SK-N-MC (cell line): Measurements from ENCODE around the gene MCCC2.
"Not testable (repeated sequence)": the region's sequence is repeated elsewhere in the genome, so short reads cannot be mapped to it uniquely, and the experiment has no call there.

ENCODE experiments used
- DNase-seq: peaks from one replicate; pipeline ENCODE4 v3.0.0-alpha.2; 2011; ENCODE audit warnings: low read depth, low spot score
- H3K27ac ChIP-seq: fragments of 200-600 bp; sonication (generic); 2 replicates; pipeline ENCODE4 v1.5.1; 2016; ENCODE audit warnings: mixed run types
- H3K36me3 ChIP-seq: fragments of 200-600 bp; sonication (generic); 2 replicates; pipeline ENCODE4 v1.6.1; 2017; ENCODE audit warnings: antibody characterized with exemption, low read length, mixed read lengths; ENCODE audit not compliant: insufficient read depth
- H3K4me3 ChIP-seq: fragments of 200-600 bp; sonication (generic); 2 replicates; pipeline ENCODE4 v1.5.1; 2016
- H3K9ac ChIP-seq: fragments of 200-600 bp; sonication (generic); 2 replicates; pipeline ENCODE4 v1.8.0; 2017; ENCODE audit warnings: mixed run types, mixed read lengths; ENCODE audit not compliant: insufficient read length
- H3K9me3 ChIP-seq: fragments of 200-600 bp; sonication (generic); 2 replicates; pipeline ENCODE4 v1.6.1; 2017; ENCODE audit warnings: low read depth, mild to moderate bottlenecking, antibody characterized with exemption, low read length, moderate library complexity, mixed read lengths
- EZH2 ChIP-seq: fragments of 200-600 bp; sonication (generic); IDR thresholded peaks from one replicate; pipeline ENCODE4 v1.6.1; 2017; ENCODE audit warnings: antibody characterized with exemption
- FOXP2 ChIP-seq: optimal IDR thresholded peaks from 2 replicates; pipeline ENCODE3; 2011; ENCODE audit warnings: mild to moderate bottlenecking, moderate library complexity; ENCODE audit not compliant: insufficient read depth; ENCODE audit errors: extremely low read length, control extremely low read depth
- POLR2AphosphoS5 ChIP-seq: IDR thresholded peaks from 2 replicates; pipeline ENCODE4 v1.6.1; 2012; ENCODE audit warnings: mild to moderate bottlenecking, low read depth, low read length, borderline replicate concordance

The MCCC2 gene

DNA sequence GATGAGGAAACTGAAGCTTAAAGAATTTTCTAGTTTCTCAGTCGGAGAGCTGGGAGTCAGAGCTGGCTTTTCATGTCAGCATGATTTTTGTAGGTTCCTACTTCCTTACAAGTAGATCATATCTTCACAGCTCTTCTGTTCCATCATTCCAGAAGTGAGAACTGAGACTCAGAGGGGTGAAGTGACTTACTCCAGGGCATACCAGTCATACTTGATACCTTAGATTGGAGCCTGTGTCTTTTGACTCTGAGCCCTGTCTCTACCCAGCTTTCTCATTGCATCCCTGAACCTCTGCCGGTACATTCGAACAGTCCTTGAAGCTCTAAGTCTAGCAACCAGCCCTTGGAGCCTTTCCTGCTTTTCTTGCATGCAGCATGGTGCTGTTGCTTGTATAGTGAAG, 53.3 kb downstream of the MCCC2 start:
- no peaks in the 10 kb centered on the region for H3K9me3 ChIP-seq
- TF ChIP-seq EZH2 (no peak), FOXP2 (no peak), POLR2AphosphoS5 (no peak)
- no peak overlapping the region for H3K4me3 ChIP-seq
- H3K36me3 ChIP-seq = peaks cover 19% of the 10 kb centered on the region
- no peak overlapping the region for H3K27ac ChIP-seq
- DNase-seq = no peak
- H3K9ac ChIP-seq = no peak overlapping the region

DNA sequence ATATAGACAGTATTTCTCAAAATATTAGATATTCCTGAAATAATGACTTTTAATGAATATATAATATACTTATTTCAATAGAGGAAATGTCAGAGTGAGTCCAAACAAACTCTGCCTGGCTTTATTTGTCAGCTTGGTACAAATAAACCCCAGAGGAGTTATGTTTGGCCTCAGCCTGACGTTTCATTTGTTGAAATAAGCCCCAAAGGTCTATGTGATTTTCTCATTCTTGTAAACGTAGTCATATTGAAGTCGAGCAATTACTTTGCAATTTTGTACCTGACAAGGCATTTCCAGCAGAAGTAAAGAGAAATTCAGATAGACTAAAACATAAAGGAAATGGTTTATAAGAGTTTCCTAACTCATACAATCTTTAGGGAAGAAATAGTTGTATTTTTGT, 57.9 kb downstream of the MCCC2 start:
- TF ChIP-seq EZH2 = no peak
- TF ChIP-seq POLR2AphosphoS5 = no peak
- TF ChIP-seq FOXP2 = no peak
- Histone ChIP-seq H3K9ac (peak overlapping the region; percentile 23), H3K9me3 (no peaks in the 10 kb centered on the region), H3K36me3 (no peaks in the 10 kb centered on the region; the same call in 1 of the 2 replicates), H3K4me3 (no peak overlapping the region), H3K27ac (peak overlapping the region; percentile 23; the same call in 1 of the 2 replicates)
- no peak for DNase-seq

DNA sequence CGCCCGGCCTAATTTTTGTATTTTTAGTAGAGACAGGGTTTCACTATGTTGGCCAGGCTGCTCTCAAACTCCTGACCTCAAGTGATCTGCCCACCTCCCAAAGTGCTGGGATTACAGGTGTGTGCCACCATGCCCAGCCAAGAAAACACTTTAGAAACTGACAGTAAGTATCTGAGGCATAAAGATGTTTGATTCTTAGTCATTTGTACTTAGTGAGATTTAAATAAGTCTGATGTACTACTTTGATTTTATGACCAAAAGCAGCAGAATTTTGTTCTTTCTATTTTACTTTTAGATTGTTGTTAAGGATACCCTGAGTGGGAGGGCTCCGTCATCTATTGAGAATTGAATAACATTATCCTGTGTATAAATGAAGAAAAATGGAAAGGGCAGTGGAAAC, 63.8 kb downstream of the MCCC2 start:
- H3K4me3 ChIP-seq, H3K9ac ChIP-seq, H3K9me3 ChIP-seq, DNase-seq, H3K36me3 ChIP-seq: not testable (repeated sequence)
- H3K27ac ChIP-seq = peak overlapping the region; percentile 33; the same call in 1 of the 2 replicates

DNA sequence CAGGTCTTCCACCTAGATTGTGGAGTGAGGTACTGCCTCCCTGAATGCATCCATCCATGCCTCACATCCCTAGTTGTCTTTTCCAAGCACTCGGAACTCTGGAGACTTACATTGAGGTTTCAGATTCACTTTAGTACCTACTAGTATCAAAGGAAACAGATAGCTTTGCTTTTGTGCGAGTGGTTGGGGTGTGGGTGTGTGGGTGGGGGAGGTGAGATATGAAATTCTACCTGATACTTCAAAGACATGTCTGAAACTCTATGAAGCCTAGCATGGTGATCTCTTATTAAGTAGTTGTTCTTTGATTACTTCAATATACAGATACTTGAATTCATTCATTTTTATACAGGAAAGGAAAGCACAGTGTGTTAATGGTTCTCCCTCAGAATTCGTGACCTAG, 64.4 kb downstream of the MCCC2 start:
- no peak for DNase-seq
- Histone ChIP-seq H3K36me3 (no peaks in the 10 kb centered on the region; the same call in 1 of the 2 replicates), H3K9ac (no peak overlapping the region), H3K4me3 (no peak overlapping the region), H3K27ac (0 out of 2 replicates have a peak overlapping the region, but pooled peaks have one; percentile 33), H3K9me3 (no peaks in the 10 kb centered on the region)
- TF ChIP-seq POLR2AphosphoS5 (no peak), FOXP2 (no peak), EZH2 (no peak)

DNA sequence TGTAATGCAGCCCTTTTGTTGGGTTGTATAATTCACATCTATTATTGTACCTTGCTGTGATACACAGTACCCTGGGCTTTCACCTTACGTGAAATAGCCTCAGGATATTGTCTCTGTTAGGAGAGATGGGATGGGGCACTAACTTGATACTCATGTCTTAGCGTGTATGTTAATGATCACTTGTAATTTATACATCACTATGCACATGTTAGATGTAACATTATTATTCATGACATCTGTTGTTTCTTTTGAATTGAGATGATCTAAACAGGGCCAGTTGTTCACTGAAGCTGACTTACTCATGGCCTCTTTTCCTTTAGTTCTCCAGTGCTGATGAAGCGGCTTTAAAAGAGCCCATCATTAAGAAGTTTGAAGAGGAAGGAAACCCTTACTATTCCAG, 65.2 kb downstream of the MCCC2 start:
- Histone ChIP-seq H3K9ac (no peak overlapping the region), H3K27ac (peak overlapping the region; percentile 81), H3K4me3 (no peak overlapping the region), H3K9me3 (no peaks in the 10 kb centered on the region), H3K36me3 (0 out of 2 replicates have a peak, but pooled peaks cover 3% of the 10 kb centered on the region)
- TF ChIP-seq POLR2AphosphoS5 (no peak), EZH2 (no peak), FOXP2 (no peak)
- no peak for DNase-seq

DNA sequence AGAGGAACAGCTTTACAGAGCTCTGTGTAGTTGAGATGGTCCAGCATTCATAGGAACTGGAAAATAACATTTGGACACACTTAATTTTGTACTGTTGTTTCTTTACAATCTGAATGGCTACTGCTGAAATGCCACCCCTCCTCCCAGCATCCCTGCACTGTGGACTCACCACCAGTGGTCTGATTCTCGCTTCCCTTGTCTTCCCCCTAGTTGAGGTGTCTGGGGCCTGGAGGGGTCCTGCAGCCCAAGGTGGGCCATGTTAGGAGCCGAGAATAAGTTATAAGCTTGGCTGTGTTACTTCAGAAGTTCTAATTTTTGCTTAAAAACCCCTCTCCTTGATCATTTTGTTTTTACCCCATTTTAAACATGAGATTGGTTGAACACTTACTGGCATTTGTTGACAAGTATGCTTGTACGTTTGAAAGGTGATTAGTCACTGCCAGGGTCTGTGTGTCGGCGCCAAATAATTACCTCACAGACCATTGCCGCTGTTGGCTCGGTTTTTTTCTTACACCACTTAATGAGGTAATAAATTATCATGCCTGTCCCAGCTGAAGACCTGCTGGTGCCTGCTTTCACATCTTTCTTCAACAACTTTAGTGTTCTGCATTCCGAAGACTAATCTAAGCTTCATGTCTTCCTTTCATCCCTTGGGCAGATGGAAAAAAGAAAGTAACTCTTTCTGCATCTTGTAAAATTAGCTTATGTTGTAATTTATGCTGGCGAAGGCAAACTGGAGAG, 65.8 kb downstream of the MCCC2 start:
- H3K36me3 ChIP-seq = 0 out of 2 replicates have a peak, but pooled peaks cover 3% of the 10 kb centered on the region

DNA sequence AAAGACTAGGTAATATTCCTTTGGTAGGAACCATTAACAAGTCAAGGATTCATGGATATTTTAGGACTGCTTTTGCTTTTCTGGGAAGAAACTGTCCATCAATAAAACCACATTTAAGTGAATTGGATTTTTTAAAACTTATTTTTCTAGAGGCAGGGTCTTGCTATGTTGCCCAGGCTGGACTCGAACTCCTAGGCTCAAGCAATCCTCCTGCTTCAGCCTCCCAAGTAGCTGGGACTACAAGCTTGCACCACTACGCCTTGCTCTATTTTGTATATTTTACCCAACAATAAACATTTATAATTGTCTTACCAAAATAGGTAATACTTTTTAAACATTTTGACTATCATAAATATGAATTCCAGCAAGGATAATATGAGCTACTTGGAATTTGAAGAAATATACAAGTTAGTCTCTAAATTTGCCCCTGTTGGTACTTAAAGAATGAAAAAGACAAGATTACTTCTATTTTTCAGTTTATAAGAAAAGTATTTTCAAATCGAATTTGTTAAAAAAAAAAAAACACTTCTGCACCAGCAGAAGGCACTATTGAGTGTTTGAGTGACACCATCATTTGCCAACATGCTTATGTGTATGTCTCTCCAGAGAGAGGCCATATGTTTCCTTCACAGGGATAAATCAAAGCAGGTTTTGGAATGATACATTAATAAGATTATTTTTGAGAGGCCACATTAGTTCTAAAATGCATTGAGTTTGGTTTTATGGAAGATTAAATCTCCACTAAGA, 71.9 kb downstream of the MCCC2 start:
- Histone ChIP-seq H3K4me3 (no peak overlapping the region), H3K9ac (no peak overlapping the region), H3K9me3 (no peaks in the 10 kb centered on the region), H3K27ac (no peak overlapping the region), H3K36me3 (0 out of 2 replicates have a peak, but pooled peaks cover 3% of the 10 kb centered on the region)
- DNase-seq = no peak
- TF ChIP-seq POLR2AphosphoS5 (no peak), EZH2 (no peak), FOXP2 (no peak)

More for the DNA sequence above, 65.8 kb downstream of the MCCC2 start:
- Histone ChIP-seq H3K9me3 (no peaks in the 10 kb centered on the region), H3K9ac (peak overlapping the region; percentile 33), H3K4me3 (peak overlapping the region; percentile 38; the same call in 1 of the 2 replicates), H3K27ac (peak overlapping the region; percentile 81)
- TF ChIP-seq FOXP2 (no peak), POLR2AphosphoS5 (no peak), EZH2 (no peak)
- DNase-seq = peak; percentile 18

DNA sequence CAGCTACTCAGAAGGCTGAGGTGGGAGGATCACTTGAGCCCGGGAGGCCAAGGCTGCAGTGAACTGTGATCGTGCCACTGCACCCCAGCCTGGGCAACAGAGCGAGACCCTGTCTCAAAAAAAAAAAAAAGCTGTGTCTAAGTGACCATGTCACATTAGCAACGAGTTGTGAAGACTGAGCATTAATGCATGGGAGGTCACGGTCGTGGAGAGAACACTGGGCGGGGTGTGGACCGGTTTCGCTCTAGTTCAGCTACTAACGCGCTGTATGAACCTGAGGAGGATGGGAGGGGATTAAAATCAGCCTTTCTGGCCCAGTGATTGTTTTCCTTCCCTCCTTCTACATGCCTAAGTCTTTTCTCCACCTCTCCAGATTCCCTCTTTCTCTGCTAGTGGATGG, 75.2 kb downstream of the MCCC2 start:
- no peaks in the 10 kb centered on the region for H3K9me3 ChIP-seq
- no peak overlapping the region for H3K9ac ChIP-seq
- no peak overlapping the region for H3K27ac ChIP-seq
- no peak for DNase-seq
- no peaks in the 10 kb centered on the region for H3K36me3 ChIP-seq
- H3K4me3 ChIP-seq = no peak overlapping the region
- no peak for TF ChIP-seq FOXP2
- no peak for TF ChIP-seq EZH2
- TF ChIP-seq POLR2AphosphoS5 = no peak

DNA sequence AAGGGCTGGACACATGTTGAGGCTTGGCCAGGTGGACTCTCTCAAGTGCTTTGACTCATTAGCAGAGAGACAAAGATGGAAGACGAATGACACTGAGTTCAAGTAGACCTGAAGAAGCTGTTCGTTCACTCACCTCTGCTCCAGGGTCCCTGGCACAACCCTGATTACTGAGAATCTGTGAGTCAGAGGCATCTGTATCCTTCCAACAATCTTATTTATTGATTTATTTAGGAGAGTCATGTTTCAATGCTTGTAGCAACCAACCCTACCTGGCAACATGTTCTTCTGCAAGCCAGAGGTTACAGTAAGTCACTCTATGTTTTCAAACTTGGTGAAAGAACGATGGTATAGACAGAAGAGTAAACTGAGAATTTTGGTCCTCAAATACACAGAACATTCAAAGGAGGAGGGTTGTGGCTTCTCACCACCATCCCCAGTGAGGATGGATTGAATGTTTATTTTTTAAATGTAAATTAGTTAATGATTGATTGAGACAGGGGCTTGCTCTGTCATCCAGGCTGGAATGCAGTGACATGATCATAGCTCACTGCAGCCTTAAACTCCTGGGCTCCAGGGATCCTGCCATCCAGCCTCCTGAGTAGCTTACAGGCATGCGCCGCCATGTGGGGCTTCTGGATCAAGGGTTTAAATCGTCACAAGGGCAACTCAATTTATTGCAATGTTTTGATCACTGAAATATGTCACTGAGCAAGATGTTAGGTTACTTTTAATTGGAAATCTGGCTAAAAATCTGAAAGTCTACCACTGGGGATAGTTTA, 76.2 kb downstream of the MCCC2 start:
- Histone ChIP-seq H3K9ac (no peak overlapping the region), H3K36me3 (no peaks in the 10 kb centered on the region), H3K4me3 (no peak overlapping the region), H3K9me3 (no peaks in the 10 kb centered on the region), H3K27ac (no peak overlapping the region)
- TF ChIP-seq EZH2 (no peak), FOXP2 (no peak), POLR2AphosphoS5 (no peak)
- no peak for DNase-seq

DNA sequence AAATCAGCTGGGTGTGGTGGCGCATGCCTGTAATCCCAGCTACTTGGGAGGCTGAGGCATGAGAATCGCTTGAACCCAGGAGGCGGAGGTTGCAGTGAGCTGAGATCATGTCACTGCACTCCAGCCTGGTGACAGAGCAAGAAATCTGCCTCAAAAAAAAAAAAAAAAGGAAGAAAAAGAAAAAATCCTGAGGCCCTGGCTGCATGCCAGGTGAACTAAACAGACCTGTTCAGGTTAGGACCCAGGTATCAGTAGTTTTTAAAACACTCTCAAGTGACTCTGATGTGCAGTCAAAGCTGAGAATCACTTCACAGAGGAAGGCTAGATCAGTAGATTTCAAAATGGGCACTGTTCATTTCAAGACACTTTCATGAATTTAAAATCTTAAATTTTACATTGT, 77.5 kb downstream of the MCCC2 start:
- not testable (repeated sequence) for H3K36me3 ChIP-seq, H3K4me3 ChIP-seq, H3K9ac ChIP-seq, H3K27ac ChIP-seq, DNase-seq, H3K9me3 ChIP-seq
